Panc1 (cell line): ENCODE data around the gene ZNF318.

Experiments used
- CTCF ChIP-seq: fragments of 450-650 bp; IDR thresholded peaks from 2 replicates; pipeline ENCODE4 v1.5.1; 2017; ENCODE audit warnings: mild to moderate bottlenecking
- SIN3A ChIP-seq: IDR thresholded peaks from 2 replicates; pipeline ENCODE4 v1.6.1; 2012; ENCODE audit warnings: low read depth, mild to moderate bottlenecking, low read length, moderate library complexity, borderline replicate concordance; ENCODE audit not compliant: insufficient read depth

- TF ChIP-seq CTCF, result no peak
- TF ChIP-seq SIN3A, result no peak
These were observed 22.4 kb downstream of the ZNF318 start for GRCh38 chr6:43347021-43347420.
